Keratinocyte (primary cell): Measurements from ENCODE around the gene PRIMPOL.

Experiments used
- EZH2 ChIP-seq: IDR thresholded peaks from one replicate; pipeline ENCODE4 v1.6.1; 2012; ENCODE audit warnings: inconsistent platforms, mild to moderate bottlenecking, low read length, moderate library complexity
- TF ChIP-seq, protein P1 (sequence below), 3 experiments: IDR thresholded peaks in 1 of 3; conservative IDR thresholded peaks in 1 of 3; optimal IDR thresholded peaks in 1 of 3; 2 replicates in 2 of 3; 3 replicates in 1 of 3; pipeline versions ENCODE3 to v1.5.1; 2011; ENCODE audit warnings: low read length in 3 of 3, mild to moderate bottlenecking in 3 of 3, moderate library complexity in 2 of 3, control low read depth in 1 of 3, inconsistent platforms in 1 of 3; ENCODE audit not compliant: insufficient read depth in 2 of 3; ENCODE audit errors: extremely low read depth in 1 of 3

DNA sequence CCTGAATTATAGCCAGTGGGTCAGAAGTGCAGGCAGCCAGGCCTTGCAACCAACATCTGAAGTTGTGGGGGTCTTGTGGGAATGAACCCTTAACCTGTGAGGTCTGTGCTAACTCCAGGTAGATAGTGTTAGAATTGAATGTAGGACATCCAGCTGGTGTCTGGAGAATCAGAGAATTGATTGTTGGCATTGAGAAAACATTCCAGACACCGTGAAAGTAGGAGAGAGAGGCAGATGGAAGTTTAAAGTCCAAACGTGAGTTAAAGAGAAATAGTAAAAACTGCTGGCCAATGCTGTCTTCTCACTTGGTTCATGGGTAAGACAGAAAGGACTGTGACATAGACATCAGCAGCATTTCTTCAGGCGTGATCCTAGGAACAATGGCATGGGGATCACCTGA lies 28.0 kb upstream of the PRIMPOL start:
- TF ChIP-seq, protein P1, sequence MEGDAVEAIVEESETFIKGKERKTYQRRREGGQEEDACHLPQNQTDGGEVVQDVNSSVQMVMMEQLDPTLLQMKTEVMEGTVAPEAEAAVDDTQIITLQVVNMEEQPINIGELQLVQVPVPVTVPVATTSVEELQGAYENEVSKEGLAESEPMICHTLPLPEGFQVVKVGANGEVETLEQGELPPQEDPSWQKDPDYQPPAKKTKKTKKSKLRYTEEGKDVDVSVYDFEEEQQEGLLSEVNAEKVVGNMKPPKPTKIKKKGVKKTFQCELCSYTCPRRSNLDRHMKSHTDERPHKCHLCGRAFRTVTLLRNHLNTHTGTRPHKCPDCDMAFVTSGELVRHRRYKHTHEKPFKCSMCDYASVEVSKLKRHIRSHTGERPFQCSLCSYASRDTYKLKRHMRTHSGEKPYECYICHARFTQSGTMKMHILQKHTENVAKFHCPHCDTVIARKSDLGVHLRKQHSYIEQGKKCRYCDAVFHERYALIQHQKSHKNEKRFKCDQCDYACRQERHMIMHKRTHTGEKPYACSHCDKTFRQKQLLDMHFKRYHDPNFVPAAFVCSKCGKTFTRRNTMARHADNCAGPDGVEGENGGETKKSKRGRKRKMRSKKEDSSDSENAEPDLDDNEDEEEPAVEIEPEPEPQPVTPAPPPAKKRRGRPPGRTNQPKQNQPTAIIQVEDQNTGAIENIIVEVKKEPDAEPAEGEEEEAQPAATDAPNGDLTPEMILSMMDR (optimal IDR thresholded peaks at IDR 0.05 in 1 of 3, IDR thresholded peaks at IDR 0.05 in 1 of 3, conservative IDR thresholded peaks at IDR 0.05 in 1 of 3; ENCODE audit: extremely low read depth in 1 of 3, insufficient read depth in 2 of 3, low read length in 3 of 3) = no peak
- TF ChIP-seq EZH2 = no peak
